GM21515 (cell line): ENCODE results near the gene FBXO40.

Source experiments
- ATAC-seq: cut with Tn5 transposase; IDR thresholded peaks from one replicate; pipeline ENCODE4 v1.9.1; 2021; ENCODE audit not compliant: unreplicated experiment

FBXO40 gene

DNA sequence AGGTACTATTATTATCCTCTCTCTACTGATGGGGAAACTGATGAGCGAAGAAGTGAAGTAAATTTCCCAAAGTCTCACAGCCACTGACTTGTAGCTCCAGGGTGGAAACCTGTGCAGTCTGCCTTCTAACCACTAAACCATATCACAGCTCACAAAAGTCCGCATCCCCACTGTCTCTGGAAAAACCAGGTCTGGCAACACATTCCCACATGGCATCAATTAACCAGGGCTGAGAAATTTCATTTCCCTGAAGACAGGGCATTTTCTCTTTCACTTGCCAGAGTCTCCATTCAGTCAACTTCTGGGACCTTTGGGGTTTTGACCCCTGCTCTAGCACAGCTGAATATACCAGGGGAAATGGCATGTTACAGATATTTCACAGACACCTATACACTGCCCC, 26.5 kb downstream of the FBXO40 start:
- ATAC-seq: no peak

DNA sequence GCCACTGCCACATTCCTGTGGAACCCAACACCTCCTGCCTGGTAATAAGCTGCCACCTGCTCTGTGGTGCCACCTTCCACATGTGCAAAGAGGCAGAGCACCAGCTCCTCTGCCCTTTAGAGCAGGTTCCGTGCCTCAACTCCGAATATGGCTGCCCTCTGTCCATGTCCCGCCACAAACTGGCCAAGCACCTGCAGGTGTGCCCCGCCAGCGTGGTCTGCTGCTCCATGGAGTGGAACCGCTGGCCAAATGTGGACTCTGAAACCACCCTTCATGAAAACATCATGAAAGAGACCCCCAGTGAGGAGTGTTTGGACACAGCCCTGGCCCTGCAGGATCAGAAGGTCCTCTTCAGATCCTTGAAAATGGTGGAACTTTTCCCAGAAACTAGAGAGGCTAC, 28.3 kb downstream of the FBXO40 start:
- ATAC-seq: no peak

DNA sequence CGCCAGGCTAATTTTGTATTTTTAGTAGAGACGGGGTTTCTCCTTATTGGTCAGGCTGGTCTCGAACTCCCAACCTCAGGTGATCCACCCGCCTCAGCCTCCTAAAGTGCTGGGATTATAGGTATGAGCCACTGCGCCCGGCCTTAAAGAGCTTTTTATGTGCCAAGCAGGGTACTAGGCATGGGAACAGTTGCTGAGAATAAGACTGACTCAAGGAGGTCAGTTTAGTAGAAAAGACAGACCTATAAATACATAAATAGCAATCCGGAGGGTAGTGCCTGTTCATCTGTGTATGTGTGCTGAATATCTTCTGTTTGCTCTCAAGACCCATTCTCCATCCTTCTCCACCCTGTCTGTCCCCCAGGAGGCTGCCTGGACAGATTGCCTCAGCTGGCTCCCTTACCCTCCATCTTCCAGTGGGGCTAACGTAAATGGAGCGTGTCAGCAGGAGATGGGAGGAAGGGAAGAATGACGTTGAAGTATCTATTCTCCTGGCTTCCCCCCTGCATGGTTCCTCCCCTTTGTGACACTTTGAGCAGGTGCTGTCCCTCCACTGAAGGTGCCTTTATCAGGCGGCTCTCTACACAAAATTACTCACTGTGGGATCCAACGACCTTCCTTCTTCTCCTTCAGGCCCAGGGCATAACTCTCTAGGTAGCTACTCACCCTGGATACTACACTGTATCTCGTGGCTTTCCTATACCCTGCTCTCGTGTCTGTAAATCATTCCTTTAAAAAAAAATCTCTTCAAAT, 31.1 kb downstream of the FBXO40 start:
- ATAC-seq: no peak

DNA sequence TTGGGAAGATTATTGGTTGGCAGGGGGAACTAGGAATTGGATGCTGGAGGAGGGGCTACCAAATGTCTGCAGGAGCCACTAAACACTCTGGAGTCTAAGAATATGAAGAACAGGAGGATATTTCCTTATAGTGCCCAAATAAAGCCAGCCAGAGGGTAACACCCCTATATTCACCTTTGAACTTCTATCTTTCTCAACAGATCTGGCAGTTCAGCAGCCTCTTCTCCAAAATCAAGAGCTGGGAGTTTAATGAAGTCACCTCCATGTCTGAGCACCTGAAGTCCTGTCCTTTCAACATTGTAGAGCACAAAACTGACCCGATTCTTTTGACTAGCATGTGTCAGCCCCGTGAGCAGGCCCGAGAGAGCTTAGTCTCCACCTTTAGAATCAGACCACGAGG, 33.3 kb downstream of the FBXO40 start:
- no peak for ATAC-seq

DNA sequence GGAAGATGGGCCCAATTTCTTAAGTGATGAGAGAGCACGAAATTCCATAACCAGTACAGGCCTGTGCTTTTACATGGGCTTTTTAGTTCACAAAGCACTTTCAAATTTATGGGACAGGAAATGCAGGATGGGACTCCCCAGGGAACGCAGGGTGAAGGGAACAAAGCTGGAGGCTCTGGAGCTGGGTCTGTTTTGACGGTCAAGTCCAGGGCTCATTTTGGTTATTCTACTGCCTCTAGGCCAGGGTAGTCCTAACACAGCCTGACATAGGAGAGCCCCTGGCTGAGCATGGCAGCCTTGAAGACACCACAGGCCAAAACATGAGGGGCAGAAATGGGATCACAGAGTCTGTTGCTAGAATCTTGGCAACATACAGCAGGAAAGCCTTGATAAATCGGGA, 34.0 kb downstream of the FBXO40 start:
- no peak for ATAC-seq

DNA sequence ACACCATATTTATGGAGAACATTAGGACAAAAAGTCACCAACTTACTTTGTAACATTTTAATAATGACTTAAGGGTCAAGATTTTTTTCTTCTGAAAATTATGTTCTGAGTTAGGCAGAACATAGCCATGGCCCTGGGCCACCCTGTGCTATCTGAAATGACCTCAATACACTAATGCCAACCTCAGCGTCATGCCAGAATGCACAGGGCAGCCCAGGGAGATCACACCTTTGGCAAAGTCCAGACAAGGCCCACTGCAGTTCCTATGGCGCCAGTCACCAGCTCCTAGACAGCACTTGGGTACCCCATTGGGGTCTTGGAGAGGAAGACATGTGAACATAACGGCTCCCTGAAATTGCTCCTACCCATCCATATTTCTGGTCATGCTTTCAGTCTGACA, 34.4 kb downstream of the FBXO40 start:
- ATAC-seq: no peak

DNA sequence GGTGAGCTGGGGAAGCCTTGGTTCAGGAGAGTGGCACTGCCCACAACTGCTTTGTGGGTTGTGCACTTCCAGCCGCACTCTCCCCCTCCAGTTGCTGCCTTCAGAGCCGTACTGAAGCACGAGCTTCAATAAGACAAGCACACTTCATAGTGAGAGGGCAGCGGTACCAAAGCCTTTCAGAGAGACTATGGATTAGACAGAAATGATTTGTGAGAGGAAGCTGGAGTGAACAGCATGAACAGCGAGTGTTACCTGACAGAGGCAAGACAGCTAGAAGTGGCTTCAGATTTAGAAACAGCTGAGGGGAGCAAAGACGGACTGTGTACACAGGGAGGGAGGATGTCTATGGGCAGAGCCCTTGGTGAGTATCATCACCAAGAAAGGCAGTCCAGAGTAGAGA, 36.4 kb downstream of the FBXO40 start:
- ATAC-seq: no peak

DNA sequence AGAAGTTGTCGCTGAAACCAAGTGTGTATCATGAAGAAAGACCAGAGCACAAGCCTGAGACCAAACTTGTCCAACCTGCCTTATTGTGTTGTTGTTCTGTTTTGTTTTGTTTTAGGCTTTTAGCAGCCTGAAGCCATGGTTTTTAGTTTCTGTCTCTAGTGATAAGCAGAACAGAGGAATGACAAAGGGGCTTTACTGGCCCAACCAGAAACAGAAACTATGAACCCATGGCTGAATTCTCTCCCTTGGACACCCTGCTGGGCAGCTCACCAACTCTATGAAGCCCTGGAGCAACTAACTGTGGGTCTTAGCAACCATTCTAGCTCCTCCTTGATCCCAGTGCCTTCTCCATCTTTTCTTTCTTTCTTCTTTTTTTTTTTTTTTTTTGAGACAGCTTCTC, 37.2 kb downstream of the FBXO40 start:
- no peak for ATAC-seq

DNA sequence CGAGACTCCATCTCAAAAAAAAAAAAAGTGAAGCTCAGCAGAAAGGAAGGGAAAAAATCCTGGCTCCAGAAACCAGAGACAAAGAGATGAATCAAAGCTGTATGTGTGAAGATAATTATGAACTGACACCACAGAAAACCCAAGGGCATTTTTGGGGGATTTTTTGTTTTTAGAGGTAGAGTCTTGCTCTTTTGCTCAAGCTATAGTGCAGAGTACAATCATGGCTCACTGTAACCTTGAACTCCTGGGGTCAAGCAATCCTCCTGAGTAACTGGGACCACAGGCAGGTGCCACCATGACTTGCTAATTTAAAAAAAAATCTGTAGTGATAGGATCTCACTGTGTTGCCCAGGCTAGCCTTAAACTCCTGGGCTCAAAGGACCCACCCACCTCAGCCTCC, 44.7 kb downstream of the FBXO40 start:
- no peak for ATAC-seq

DNA sequence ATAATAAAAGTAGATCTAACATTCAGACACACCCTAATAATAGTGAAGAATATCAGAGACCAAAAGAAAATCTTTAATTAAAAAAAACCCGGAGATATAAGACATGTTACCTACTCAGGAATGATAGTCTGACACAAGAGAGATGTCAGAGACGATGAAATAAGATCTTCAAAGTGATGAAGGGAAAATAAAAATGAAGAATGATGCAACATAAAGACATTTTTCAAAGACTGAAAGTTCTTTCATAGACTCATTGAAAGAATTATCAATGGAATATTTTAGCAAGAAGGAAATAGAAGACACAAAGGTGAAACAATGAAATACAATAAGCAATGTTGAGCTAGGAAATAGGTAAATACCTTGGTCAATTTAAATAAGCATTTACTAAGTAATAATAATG, 47.9 kb downstream of the FBXO40 start:
- no peak for ATAC-seq

DNA sequence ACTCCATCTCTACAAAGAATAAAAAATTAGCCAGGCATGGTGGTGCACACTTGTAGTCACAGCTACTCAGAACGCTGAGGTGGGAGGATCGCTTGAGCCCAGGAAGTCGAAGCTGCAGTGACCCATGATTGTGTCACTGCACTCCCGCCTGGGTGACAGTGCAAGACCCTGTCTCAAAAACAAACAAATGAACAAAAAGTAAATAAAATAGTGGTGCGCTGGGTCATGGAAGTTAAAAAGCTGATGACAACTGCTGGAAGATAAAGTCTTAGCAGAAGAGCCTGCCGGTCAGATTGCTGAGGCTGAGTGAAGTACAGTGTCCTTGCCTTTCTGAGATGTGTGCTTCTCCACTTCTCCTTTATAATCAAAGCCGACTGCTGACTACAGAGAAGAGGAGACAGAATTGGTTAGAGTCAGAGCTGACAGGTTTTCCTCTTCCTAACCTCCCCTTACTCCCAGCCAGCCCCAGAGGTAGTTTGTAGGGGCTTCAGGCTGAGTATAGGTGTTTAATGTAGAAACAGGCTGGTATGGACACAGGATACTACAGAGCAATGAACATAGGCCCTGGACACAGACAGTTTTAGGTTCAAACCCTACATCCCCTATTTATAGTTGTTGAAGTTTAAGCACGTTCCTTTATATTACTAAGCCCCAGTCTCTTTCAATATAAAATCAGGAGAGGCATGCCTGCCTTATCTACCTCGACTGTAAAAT, 49.6 kb downstream of the FBXO40 start:
- no peak for ATAC-seq

DNA sequence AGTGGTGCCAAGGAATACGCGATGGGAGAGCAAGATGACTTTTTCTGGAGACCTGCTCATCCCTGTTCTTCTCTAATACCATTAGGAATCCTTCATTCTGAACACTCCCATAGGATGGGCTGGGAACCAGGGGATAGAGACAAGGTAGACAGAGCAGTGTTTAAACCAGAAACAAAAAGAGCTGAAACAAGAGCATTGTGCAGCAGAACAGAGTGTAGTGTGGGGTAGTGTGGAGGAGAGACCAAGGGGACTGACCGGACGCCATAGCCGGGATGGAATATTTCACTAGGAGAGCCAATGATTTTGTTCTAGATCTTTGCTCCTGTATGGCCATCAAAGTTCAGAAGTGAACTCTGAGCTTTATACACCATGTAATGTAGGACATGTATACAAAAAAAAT, 51.9 kb downstream of the FBXO40 start:
- no peak for ATAC-seq

DNA sequence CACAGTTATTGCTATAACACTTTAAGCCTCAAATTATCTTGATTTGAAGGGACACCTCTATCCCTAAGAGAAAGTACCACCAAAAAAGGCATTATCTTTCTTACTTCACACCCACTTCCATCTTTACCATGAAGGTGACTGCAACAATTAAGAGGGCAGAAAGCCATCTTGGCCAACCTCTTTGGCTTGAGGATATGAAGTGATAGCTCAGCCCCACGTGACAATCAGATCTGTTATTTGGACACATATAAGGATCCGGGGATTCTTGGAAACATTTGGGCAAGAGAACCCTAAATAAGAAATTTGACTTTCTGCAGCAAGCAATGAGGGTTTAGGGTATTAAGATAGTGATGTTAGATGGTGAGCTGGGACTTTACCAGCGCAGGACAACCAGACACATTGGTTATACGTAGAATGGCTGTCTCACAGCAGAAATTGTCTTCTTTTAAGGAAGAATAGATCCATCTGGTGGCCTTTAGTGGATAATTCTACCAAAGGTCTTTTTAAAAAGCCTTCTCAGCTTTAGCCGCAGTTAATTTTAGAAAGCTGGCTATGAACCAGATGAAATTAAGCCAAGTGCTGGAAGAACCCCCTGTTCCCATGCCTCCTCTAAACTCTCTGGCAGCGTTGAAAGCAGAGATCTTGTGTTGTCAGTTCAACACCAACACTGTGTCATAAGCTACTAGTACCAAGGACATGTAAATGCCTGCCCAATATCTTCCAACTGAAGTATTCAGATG, 55.2 kb downstream of the FBXO40 start:
- no peak for ATAC-seq

DNA sequence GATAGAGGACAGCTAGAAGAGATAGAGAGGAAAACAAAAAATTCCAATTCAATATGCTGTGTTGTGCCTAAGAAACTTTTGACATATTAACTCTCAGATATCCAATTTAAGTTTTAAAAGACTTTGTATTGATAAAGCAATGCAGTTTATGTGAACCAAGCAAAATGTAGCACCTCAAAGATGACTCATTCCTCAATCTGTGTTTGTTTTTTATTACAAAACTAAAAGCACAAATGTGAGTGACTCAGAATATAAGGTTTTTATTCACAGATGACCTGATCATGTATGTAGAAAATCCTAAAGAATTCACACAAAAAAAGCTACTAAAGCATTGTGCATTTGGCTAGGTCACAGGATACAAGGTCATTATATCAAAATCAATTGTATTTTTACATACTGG, 56.5 kb downstream of the FBXO40 start:
- no peak for ATAC-seq

DNA sequence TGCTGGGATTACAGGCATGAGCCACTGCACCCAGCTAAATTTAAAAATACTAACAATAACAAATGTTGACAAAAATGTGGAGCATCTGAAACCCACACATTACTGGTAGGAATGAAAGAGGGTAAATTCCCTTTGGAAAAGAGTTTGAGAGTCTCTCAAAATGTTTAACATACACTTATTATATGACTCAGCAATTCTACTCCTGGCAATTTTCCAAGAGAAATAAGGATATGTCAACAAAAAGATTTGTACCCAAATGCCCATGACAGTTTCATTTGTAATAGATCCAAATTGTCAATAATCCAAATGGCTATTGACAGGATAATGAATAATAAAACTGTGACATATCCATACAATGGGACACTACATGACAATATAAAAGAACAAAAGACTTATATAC, 58.5 kb downstream of the FBXO40 start:
- ATAC-seq: no peak

DNA sequence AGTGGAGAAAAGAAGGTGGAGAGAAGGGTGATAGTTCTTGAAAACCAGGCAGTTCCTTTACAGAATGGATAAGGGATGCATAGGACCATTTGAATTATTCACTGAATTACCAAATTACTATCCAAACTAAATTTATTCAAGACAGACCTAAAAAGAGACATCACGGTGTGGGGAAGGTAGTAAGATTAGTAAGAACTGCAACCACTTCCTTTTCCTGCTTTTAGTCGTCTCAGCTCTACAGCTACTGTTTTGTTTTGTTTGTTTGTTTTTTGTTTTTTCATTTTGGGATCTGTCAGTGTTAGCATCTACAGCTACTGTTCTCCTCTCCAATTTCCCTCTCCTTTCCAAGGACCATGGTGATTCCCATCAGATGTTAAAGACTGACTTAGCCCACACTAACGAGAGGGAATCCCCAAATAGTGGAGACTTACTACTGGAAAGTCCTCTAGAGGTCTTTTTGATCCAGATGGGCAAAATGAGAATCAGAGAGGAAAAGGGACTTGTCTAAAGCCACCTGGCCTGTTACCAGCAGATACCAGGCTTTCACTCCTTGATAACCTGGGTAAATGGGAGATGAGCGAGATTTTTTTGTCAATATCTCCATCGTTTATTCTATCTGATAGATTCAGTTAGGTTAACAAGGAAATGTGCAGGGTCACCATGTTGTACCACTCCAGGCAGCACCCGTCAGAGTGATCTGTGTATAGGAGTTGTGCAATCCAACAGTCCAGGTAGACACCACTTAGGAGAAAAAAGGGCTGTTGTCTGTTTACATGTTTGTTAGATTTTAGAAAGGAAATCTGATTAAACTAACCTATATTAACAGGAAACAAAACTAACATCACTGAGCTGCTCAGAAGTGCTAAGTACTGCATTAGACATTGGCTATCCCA, 61.6 kb downstream of the FBXO40 start:
- ATAC-seq: peak; percentile 60

DNA sequence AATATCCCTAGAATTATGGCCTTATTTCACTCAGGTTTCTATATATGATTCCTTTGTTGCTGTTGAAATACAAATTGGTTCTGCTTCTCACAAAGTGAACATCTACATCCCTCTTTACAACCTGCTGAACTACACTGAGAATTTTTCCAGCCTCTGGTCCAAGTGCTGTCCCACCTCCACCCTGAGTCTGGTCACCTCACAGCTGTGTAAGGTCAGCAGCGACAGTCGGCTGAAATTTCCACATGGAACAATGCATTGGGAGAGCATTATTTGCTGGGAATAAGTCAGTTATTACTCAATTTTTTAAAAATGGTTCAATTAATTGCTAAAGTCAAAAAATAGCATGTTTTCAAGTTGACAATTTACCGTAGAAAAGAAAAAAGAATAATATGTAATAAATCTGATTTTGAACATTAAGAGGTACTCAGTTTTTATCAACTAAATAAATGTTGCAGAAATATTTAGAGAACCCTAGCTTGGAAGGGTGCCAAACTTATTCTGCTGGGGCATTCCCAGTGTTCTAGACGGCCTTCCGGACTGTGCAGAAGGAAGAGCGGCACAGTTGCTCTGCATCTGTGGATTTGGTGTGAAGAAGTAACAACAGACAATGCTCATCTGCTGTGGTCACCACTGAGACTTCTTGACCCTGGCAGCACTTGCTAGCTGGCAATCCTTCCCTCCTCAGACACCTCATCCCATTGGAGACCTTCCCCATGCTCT, 65.7 kb downstream of the FBXO40 start:
- no peak for ATAC-seq

DNA sequence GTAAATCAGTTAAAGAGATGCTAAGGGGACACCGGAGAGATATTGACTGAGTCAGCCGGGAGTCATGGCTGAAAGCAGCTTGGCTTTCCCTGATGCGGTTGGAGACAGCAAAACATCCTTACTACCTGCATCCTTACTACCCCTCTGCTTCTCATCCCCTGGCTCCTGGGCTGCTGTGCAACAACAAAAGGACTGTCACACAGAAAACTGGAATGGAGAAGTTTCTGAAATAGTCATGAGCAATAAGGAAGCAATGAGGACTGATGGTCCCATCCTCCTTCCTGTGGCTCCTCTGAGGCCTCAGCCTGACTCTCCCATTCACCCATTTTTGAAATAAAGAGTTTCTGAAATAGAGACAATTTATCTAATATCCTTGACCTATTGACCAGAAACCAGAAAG, 66.4 kb downstream of the FBXO40 start:
- ATAC-seq: no peak

DNA sequence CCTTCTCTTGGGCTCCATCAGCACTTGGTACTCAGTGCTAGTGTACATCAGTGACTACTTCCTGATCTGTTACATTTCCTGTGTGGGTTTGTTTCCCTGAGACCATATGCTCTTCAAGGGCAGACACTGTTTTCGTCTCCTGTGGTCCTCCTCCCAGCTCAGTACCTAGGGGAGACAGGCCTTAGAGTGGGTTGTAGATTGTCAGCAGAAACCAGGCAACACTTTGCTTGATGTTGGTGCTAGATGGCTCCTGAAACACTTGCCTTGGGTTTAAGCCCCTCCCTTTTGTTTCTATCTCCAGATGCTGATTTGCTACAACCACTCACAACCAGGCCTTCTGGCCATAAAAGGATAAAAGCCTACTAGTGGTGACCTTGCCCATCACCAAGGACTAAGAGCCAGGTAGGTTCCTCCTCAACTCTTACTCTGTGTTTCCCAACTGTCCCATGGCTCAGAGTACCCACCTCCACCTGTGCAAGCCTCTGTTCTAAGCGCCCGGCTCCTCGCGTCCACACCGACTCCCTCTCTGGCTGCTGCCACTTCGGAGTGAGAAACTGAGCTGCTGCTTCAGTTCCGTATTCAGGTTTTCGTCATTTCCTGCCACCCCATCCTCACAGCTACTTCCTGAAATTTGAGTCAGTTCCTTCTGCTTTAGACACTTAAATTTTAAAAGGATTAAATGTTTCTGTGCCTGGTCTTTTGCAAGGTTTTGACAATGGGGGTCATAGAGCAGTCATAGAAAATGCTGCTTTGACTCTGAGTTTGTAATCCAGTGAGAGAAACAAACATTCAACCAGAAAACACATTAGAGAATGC, 67.4 kb downstream of the FBXO40 start, which contains the start of gene HCLS1:
Gene HCLS1 (minus strand): TSS at position 548 of the 816 bp plus-strand sequence. CDS start 2,556 bp downstream, outside the sequence.
- peak; percentile 82 for ATAC-seq
